Testis (tissue), 3 donors: ENCODE data around the gene MOSPD3. TPM values are rescaled to one million over a fixed set of nuclear protein-coding genes. Genes with fewer than 3 reads are reported as not detected.
"Not testable (repeated sequence)": the region's sequence is repeated elsewhere in the genome, so short reads cannot be mapped to it uniquely, and the experiment has no call there.

Experiments
- DNase-seq: peaks from one replicate; pipeline ENCODE4 v3.0.0-alpha.2; 2019
- H3K27ac ChIP-seq, 2 donors: fragments of 200-600 bp; sonication (generic); one replicate each; pipeline ENCODE4 v1.5.1; 2019
- H3K27me3 ChIP-seq: fragments of 200-600 bp; sonication (generic); one replicate; pipeline ENCODE4 v1.5.1; 2019
- H3K36me3 ChIP-seq: fragments of 200-600 bp; sonication (generic); one replicate; pipeline ENCODE4 v1.5.1; 2017; ENCODE audit warnings: low read depth; ENCODE audit errors: missing control alignments
- H3K4me1 ChIP-seq: fragments of 200-600 bp; sonication (generic); one replicate; pipeline ENCODE4 v1.5.1; 2019
- H3K4me3 ChIP-seq, 2 donors: fragments of 200-600 bp; sonication (generic); one replicate each; pipeline ENCODE4 v1.5.1; 2017 to 2019
- H3K9me3 ChIP-seq: fragments of 200-600 bp; sonication (generic); one replicate; pipeline ENCODE4 v1.5.1; 2017
- POLR2A ChIP-seq: fragments of 450-650 bp; IDR thresholded peaks from one replicate; pipeline ENCODE4 v1.6.1; 2017; ENCODE audit warnings: antibody characterized with exemption, mild to moderate bottlenecking, moderate library complexity
- WGBS, 2 donors: methylation state at CpG; one replicate each; pipeline ENCODE4 v1.1.5; 2018; 5-methylcytosine and 5-hydroxymethylcytosine counted together
- intact Hi-C: fragments of 100-400 bp; cut with DNase I; formaldehyde crosslinking; loops from one replicate; pipeline ENCODE4 v1.15.1; 2023; ENCODE audit warnings: low total_unique reads
- polyA plus RNA-seq: library from polyadenylated mRNA; stranded (reverse); fragments of 350-450 nt; fragmentation: Illumina TruSeq; extraction: RNeasy Lipid Tissue Mini Kit (QIAGEN cat#74804); gene quantifications from one replicate; pipeline ENCODE4 v1.2.3, GENCODE V29; 2014; ENCODE audit warnings: low read depth, low replicate concordance; ENCODE audit not compliant: insufficient read depth
- total RNA-seq, 2 donors: library from RNA; depleted of rRNA; stranded (reverse); fragments of >200 nt; gene quantifications; one replicate each; pipeline ENCODE4 v1.2.3, GENCODE V29; 2016
- TF ChIP-seq, protein P1 (sequence below), 3 experiments: fragments of 450-650 bp in 2 of 3; fragments of 200-600 bp in 1 of 3; sonication (generic) in 1 of 3; IDR thresholded peaks; one replicate each; pipeline ENCODE4 v1.5.1; 2016 to 2019; ENCODE audit warnings: antibody characterized with exemption in 3 of 3, mild to moderate bottlenecking in 2 of 3, moderate library complexity in 1 of 3

The MOSPD3 gene
- total and polyA plus RNA-seq, 3 donors from 2014 or later: 40.6 to 78.9 (median 62.8) TPM

DNA sequence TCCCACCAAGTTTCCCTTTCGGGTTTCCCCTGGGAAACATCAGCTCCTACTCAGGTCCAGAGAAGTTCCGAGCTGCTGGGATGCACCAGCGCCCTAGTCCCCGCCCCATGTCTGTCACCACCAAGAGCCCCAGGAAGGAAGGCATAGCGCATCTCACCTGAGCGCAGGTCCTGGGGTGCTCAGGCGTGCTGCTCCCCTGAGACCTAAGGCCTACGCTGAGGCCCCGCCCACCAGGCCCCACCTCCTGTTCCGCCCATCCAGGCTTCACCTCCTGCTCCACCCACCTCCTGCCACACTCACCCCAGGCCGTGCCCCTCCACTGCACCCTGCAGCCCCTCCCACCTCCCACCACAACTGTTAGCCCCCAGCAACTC, 30.2 kb downstream of the MOSPD3 start:
- TF ChIP-seq, protein P1, sequence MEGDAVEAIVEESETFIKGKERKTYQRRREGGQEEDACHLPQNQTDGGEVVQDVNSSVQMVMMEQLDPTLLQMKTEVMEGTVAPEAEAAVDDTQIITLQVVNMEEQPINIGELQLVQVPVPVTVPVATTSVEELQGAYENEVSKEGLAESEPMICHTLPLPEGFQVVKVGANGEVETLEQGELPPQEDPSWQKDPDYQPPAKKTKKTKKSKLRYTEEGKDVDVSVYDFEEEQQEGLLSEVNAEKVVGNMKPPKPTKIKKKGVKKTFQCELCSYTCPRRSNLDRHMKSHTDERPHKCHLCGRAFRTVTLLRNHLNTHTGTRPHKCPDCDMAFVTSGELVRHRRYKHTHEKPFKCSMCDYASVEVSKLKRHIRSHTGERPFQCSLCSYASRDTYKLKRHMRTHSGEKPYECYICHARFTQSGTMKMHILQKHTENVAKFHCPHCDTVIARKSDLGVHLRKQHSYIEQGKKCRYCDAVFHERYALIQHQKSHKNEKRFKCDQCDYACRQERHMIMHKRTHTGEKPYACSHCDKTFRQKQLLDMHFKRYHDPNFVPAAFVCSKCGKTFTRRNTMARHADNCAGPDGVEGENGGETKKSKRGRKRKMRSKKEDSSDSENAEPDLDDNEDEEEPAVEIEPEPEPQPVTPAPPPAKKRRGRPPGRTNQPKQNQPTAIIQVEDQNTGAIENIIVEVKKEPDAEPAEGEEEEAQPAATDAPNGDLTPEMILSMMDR (IDR thresholded peaks at IDR 0.05): no peak
- peaks cover 5% of the 10 kb centered on the region for H3K4me1 ChIP-seq
- WGBS, 2 donors: 71 to 75% methylated on average over 11 of the region's 11 CpGs
- no peak overlapping the region for H3K4me3 ChIP-seq
- H3K27me3 ChIP-seq: no peaks in the 10 kb centered on the region
- intact Hi-C loops: no loop called here
- no peaks in the 10 kb centered on the region for H3K36me3 ChIP-seq
- H3K27ac ChIP-seq: no peak overlapping the region
- no peaks in the 10 kb centered on the region for H3K9me3 ChIP-seq
- no peak for DNase-seq

GRCh38 chr7:100649826-100650565, 37.7 kb downstream of the MOSPD3 start:
- Histone ChIP-seq H3K36me3 (no peaks in the 10 kb centered on the region), H3K4me3 (no peak overlapping the region), H3K27ac (no peak overlapping the region), H3K27me3 (no peaks in the 10 kb centered on the region), H3K9me3 (no peaks in the 10 kb centered on the region), H3K4me1 (no peaks in the 10 kb centered on the region)
- intact Hi-C loops: no loop called here
- 83 to 88% methylated on average over 11 to 15 of the region's 15 CpGs for WGBS, 2 donors
- DNase-seq: no peak
- TF ChIP-seq POLR2A: no peak
- TF ChIP-seq, protein P1 (IDR thresholded peaks at IDR 0.05): no peak

GRCh38 chr7:100654908-100655831, 42.8 kb downstream of the MOSPD3 start:
- no peak overlapping the region for H3K27ac ChIP-seq
- H3K4me3 ChIP-seq: peak overlapping the region in 1 of 2 donors; percentile 51
- DNase-seq: no peak
- no peaks in the 10 kb centered on the region for H3K9me3 ChIP-seq
- H3K36me3 ChIP-seq: no peaks in the 10 kb centered on the region
- no peaks in the 10 kb centered on the region for H3K4me1 ChIP-seq
- intact Hi-C loops: no loop called here
- TF ChIP-seq, protein P1 (IDR thresholded peaks at IDR 0.05): no peak
- no peak for TF ChIP-seq POLR2A
- H3K27me3 ChIP-seq: no peaks in the 10 kb centered on the region
- WGBS, 2 donors: 31 to 49% methylated on average over 21 to 25 of the region's 25 CpGs

DNA sequence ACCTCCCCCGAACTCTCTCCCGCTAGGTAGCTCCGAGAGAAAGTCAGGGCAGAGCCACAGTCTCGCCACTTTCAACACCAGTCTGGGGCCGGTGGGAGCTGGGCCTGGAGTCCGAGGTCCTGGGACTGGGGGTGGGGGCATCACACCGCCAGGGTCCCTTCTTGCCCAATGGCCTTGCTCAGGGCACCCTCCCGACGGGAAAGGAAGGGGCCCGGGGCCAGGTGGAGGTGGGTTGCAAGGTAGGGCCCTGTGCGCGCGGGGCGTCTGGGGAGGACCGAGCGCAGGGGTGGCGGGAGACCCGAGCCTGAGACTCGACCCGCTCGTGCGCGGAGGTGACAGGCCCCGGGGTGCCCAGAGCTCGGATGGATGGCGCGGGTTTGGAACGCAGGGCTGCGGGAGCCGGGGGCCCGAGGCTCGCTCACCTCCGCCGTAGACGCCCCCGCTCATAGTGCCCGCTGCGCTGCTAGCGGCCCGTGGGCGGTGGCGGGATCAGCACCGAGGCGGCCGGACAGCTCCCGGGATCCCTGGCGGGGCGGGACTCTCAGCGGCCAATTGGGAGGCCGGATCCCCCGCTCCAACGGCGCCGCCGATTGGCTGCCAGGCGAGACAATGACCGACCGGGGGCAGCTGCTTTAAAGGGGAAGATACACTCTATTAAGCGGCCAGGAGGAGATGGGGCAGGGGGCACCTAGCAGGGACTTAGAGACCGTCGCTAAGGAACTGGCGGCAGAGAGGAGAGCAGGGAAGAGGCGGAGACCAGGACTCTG, 43.8 kb downstream of the MOSPD3 start, which contains the start of gene ACTL6B:
TSS of gene ACTL6B (minus strand) at position 541 of the 767 bp plus-strand sequence. CDS start at position 447, 94 bp downstream.
- Histone ChIP-seq H3K36me3 (no peaks in the 10 kb centered on the region), H3K4me3 (peak within 1 kb of the TSS in 1 of 2 donors; percentile 51), H3K4me1 (no peaks in the 10 kb centered on the region), H3K27me3 (no peaks in the 10 kb centered on the region), H3K27ac (no peak within 1 kb of the TSS), H3K9me3 (no peaks in the 10 kb centered on the region)
- TF ChIP-seq, protein P1 (IDR thresholded peaks at IDR 0.05): no peak
- TF ChIP-seq POLR2A: no peak
- intact Hi-C loops: no loop called here
- WGBS, 2 donors: 5 to 13% methylated on average over 20 to 48 of the region's 63 CpGs
- peak; percentile 86 for DNase-seq

GRCh38 chr7:100662194-100662776, 49.9 kb downstream of the MOSPD3 start:
- not testable (repeated sequence) for DNase-seq

More at GRCh38 chr7:100662194-100662776, 49.9 kb downstream of the MOSPD3 start:
- WGBS, 2 donors: 80 to 83% methylated on average over 12 of the region's 12 CpGs
- H3K27ac ChIP-seq, H3K36me3 ChIP-seq, H3K4me1 ChIP-seq, H3K27me3 ChIP-seq, intact Hi-C loops, H3K9me3 ChIP-seq, H3K4me3 ChIP-seq: not testable (repeated sequence)
